HEK293T (cell line): Measurements from ENCODE around the gene USE1.

ENCODE experiments used
- CTCF ChIA-PET: fragments of 350-600 bp; formaldehyde crosslinking; extraction: SDS; loops from one replicate; lab custom pipeline; 2021; ENCODE audit warnings: antibody characterized with exemption, inconsistent platforms; lab: Yijun Ruan, JAX
- POLR2A ChIA-PET: fragments of 350-600 bp; formaldehyde crosslinking; extraction: SDS; loops from one replicate; lab custom pipeline; 2020; ENCODE audit warnings: antibody characterized with exemption, inconsistent platforms; lab: Yijun Ruan, JAX
- DNase-seq: peaks from one replicate; pipeline ENCODE4 v3.0.0; 2012; ENCODE audit warnings: mixed read lengths; ENCODE audit errors: extremely low spot score
- ARNT ChIP-seq: fragments of 450-650 bp; IDR thresholded peaks from 2 replicates; pipeline ENCODE4 v1.6.1; 2017; ENCODE audit warnings: mild to moderate bottlenecking
- BHLHE40 ChIP-seq: fragments of 450-650 bp; IDR thresholded peaks from 2 replicates; pipeline ENCODE4 v1.6.1; 2016; ENCODE audit warnings: mild to moderate bottlenecking, moderate library complexity, borderline replicate concordance
- CTBP1 ChIP-seq: fragments of 450-650 bp; IDR thresholded peaks from 2 replicates; pipeline ENCODE4 v1.6.1; 2016; ENCODE audit warnings: borderline replicate concordance
- ELF4 ChIP-seq: fragments of 450-650 bp; IDR thresholded peaks from 2 replicates; pipeline ENCODE4 v1.6.1; 2017; ENCODE audit warnings: antibody characterized with exemption
- FOXA1 ChIP-seq: fragments of 450-650 bp; IDR thresholded peaks from 2 replicates; pipeline ENCODE4 v1.6.1; 2016; ENCODE audit warnings: mild to moderate bottlenecking
- FOXM1 ChIP-seq: fragments of 450-650 bp; IDR thresholded peaks from 2 replicates; pipeline ENCODE4 v1.6.1; 2017; ENCODE audit warnings: mild to moderate bottlenecking, borderline replicate concordance
- HDGF ChIP-seq: fragments of 450-650 bp; IDR thresholded peaks from 2 replicates; pipeline ENCODE4 v1.6.1; 2017; ENCODE audit warnings: antibody characterized with exemption, borderline replicate concordance
- L3MBTL2 ChIP-seq: fragments of 450-650 bp; conservative IDR thresholded peaks from 2 replicates; pipeline ENCODE4 v1.6.1; 2016; ENCODE audit warnings: mild to moderate bottlenecking
- LEF1 ChIP-seq: fragments of 450-650 bp; IDR thresholded peaks from 2 replicates; pipeline ENCODE4 v1.6.1; 2017; ENCODE audit warnings: mild to moderate bottlenecking, borderline replicate concordance
- NFRKB ChIP-seq: fragments of 450-650 bp; IDR thresholded peaks from 2 replicates; pipeline ENCODE4 v1.6.1; 2016; ENCODE audit warnings: mild to moderate bottlenecking, moderate library complexity
- PKNOX1 ChIP-seq: fragments of 450-650 bp; IDR thresholded peaks from 2 replicates; pipeline ENCODE4 v1.6.1; 2016
- SP1 ChIP-seq: fragments of 450-650 bp; IDR thresholded peaks from 2 replicates; pipeline ENCODE4 v1.6.1; 2017
- SUZ12 ChIP-seq: fragments of 450-650 bp; IDR thresholded peaks from 2 replicates; pipeline ENCODE4 v1.6.1; 2016; ENCODE audit warnings: mild to moderate bottlenecking
- TARDBP ChIP-seq: fragments of 450-650 bp; IDR thresholded peaks from 2 replicates; pipeline ENCODE4 v1.6.1; 2016
- ZNF384 ChIP-seq: fragments of 450-650 bp; IDR thresholded peaks from 2 replicates; pipeline ENCODE4 v1.6.1; 2016

The USE1 gene

GRCh38 chr19:17255150-17255621, 40.0 kb downstream of the USE1 start:
- ChIA-PET CTCF (no interaction called here), POLR2A (no interaction called here)
- TF ChIP-seq L3MBTL2 = no peak
- TF ChIP-seq PKNOX1 = peak; percentile 52; the same call in 1 of the 2 replicates
- TF ChIP-seq FOXA1 = no peak
- TF ChIP-seq ARNT = no peak
- TF ChIP-seq BHLHE40 = no peak
- no peak for DNase-seq

- POLR2A ChIA-PET = interaction anchor here (0.7 kb wide), 1 partner anchor 14 kb away, joined by 4 read pairs; no protein-coding TSS in a partner anchor
- no peak for DNase-seq
- no peak for TF ChIP-seq PKNOX1
- CTCF ChIA-PET = no interaction called here
These were observed 41.0 kb downstream of the USE1 start for GRCh38 chr19:17256130-17256529.

DNA sequence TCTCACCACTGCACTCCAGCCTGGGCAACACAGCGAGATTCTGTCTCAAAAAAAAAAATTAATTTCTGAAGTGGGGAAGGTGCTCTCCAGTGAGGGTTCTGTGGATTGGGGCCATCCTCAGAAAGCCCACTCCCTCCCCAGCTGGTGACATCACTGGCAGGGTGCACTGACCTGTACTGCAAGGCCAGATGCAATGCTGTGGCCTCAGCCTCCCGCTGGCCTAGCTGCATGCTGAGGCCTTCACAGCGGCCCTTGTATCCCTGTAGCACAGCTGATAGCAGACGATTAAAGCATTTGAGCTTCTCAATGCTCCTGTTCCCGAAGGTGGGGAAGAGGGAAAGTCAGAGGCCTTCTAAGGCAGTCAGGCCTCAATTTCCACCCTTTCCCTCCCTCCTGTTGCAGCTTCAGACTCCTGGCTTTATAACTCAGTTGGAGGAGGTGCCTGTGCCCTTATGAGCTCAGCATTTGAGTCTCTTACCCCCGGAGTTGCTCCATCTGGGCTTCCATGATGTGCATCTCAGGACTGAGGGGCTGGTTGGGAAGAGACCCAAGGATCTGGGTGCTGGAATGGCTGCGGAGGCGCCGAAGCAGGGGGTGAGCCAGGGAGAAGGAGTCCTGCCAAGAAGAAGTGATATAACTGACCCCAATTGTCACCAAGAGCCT, 44.1 kb downstream of the USE1 start:
- no peak for DNase-seq
- CTCF ChIA-PET = interaction anchor here (0.7 to 1.4 kb wide), 3 partner anchors 11 to 34 kb away, joined by 3 to 5 read pairs (median 4); no protein-coding TSS in a partner anchor
- TF ChIP-seq NFRKB (no peak), SP1 (no peak), BHLHE40 (no peak), SUZ12 (no peak), L3MBTL2 (no peak), ZNF384 (no peak), LEF1 (no peak), ARNT (no peak), HDGF (no peak), CTBP1 (no peak), ELF4 (no peak), TARDBP (no peak), PKNOX1 (no peak), FOXM1 (no peak)
- POLR2A ChIA-PET = interaction anchor here (0.9 to 1.6 kb wide), 6 partner anchors 9 to 45 kb away, joined by 3 to 5 read pairs (median 3); partner anchors contain the start of genes OCEL1 and USE1

- DNase-seq = no peak
- ChIA-PET POLR2A (interaction anchor here (1.0 to 1.6 kb wide), 3 partner anchors 24 to 45 kb away, joined by 3 to 4 read pairs (median 3); partner anchors contain the start of gene USE1), CTCF (interaction anchor here (0.6 to 1.4 kb wide), 9 partner anchors 7 to 126 kb away, joined by 3 to 5 read pairs (median 4); no protein-coding TSS in a partner anchor)
- TF ChIP-seq ARNT (no peak), ZNF384 (no peak), L3MBTL2 (no peak), SUZ12 (no peak), NFRKB (no peak)
These were observed 44.8 kb downstream of the USE1 start for GRCh38 chr19:17259934-17260333.

DNA sequence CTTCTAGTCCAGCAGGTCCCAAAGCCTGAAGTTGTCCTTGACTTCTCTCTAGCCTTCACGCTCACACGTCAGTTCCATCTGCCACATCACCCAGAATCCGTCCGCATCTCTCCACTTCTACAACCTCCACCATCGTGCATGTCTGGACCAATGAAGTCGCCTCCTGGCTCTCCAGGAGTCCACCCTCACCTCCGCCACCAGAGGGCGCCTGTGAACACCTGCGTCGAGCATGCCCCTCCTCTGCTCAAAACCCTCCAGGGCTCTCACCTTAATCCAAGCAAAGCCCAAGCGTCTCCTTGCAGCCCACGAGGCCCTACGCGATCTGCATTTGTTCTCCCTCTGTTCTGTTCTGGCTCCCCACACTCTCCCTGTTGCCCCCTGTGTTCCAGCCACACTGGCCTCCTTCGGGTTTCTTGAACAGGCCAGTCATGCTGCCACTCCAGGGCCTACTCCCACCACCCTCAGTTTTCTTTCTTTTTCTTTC, 45.7 kb downstream of the USE1 start:
- POLR2A ChIA-PET = interaction anchor here (1.5 to 1.6 kb wide), 2 partner anchors 25 to 46 kb away, joined by 3 to 4 read pairs; partner anchors contain the start of gene USE1
- TF ChIP-seq FOXM1 (no peak), LEF1 (no peak), L3MBTL2 (peak; percentile 57), PKNOX1 (no peak), BHLHE40 (no peak), SP1 (no peak), HDGF (no peak)

GRCh38 chr19:17262557-17262956, 47.4 kb downstream of the USE1 start:
- ChIA-PET CTCF (interaction anchor here (0.6 kb wide), 1 partner anchor 19 kb away, joined by 3 read pairs; no protein-coding TSS in a partner anchor), POLR2A (no interaction called here)
- no peak for DNase-seq

More for the DNA sequence above, 45.7 kb downstream of the USE1 start:
- CTCF ChIA-PET = interaction anchor here (0.6 to 1.4 kb wide), 11 partner anchors 8 to 125 kb away, joined by 3 to 6 read pairs (median 4); partner anchors contain the start of gene ANO8
- DNase-seq = peak; percentile 91

More at GRCh38 chr19:17262557-17262956, 47.4 kb downstream of the USE1 start:
- TF ChIP-seq SP1 (no peak), SUZ12 (no peak)
